ENCODE data around the gene TMEM198.

DNA sequence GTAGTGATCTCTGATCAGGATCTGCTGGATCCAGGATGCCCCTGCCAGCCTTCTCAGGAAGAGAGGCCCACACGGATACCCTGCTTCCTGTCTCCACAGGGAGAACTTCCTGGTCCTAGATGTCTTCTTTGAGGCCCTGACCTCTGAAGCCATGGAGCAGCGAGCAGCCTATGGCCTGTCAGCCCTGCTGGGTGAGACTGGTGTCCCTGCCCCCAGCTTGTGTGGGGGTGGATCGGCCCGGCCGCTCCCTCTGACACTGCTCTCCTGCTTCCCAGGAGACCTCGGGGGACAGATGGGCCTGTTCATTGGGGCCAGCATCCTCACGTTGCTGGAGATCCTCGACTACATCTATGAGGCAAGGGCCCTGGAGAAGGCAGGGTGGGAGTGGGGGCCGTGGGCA, 6.9 kb upstream of the TMEM198 start:
- TF ChIP-seq, protein P1, sequence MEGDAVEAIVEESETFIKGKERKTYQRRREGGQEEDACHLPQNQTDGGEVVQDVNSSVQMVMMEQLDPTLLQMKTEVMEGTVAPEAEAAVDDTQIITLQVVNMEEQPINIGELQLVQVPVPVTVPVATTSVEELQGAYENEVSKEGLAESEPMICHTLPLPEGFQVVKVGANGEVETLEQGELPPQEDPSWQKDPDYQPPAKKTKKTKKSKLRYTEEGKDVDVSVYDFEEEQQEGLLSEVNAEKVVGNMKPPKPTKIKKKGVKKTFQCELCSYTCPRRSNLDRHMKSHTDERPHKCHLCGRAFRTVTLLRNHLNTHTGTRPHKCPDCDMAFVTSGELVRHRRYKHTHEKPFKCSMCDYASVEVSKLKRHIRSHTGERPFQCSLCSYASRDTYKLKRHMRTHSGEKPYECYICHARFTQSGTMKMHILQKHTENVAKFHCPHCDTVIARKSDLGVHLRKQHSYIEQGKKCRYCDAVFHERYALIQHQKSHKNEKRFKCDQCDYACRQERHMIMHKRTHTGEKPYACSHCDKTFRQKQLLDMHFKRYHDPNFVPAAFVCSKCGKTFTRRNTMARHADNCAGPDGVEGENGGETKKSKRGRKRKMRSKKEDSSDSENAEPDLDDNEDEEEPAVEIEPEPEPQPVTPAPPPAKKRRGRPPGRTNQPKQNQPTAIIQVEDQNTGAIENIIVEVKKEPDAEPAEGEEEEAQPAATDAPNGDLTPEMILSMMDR (conservative IDR thresholded peaks at IDR 0.05; ENCODE audit: low read depth, low read length) = no peak
- TF ChIP-seq MXI1 (IDR thresholded peaks at IDR 0.05; ENCODE audit: borderline replicate concordance, low read depth, low read length) (no peak), CEBPB (IDR thresholded peaks at IDR 0.05; ENCODE audit: low read depth, low read length) (no peak)
- TF ChIP-seq, protein P2, sequence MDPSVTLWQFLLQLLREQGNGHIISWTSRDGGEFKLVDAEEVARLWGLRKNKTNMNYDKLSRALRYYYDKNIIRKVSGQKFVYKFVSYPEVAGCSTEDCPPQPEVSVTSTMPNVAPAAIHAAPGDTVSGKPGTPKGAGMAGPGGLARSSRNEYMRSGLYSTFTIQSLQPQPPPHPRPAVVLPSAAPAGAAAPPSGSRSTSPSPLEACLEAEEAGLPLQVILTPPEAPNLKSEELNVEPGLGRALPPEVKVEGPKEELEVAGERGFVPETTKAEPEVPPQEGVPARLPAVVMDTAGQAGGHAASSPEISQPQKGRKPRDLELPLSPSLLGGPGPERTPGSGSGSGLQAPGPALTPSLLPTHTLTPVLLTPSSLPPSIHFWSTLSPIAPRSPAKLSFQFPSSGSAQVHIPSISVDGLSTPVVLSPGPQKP (IDR thresholded peaks at IDR 0.05; ENCODE audit: borderline replicate concordance, low read depth, low read length) = no peak

Measured in IMR-90 (cell line).